ENCODE results near the gene CACNA1I.

GRCh38 chr22:39707351-39707750 lies 136.8 kb downstream of the CACNA1I start:
- TF ChIP-seq FOXP1 (CRISPR knock-in tag; IDR thresholded peaks at IDR 0.05; ENCODE audit: borderline replicate concordance) (no peak), CTCF (IDR thresholded peaks at IDR 0.05) (no peak), STAT6 (CRISPR knock-in tag; conservative IDR thresholded peaks at IDR 0.05; ENCODE audit: low read depth) (no peak), TCF7 (CRISPR knock-in tag; IDR thresholded peaks at IDR 0.05; ENCODE audit: low read depth) (no peak), JAZF1 (CRISPR knock-in tag; IDR thresholded peaks at IDR 0.05) (no peak)
- TF ChIP-seq, protein P1, sequence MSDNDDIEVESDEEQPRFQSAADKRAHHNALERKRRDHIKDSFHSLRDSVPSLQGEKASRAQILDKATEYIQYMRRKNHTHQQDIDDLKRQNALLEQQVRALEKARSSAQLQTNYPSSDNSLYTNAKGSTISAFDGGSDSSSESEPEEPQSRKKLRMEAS (CRISPR knock-in tag; IDR thresholded peaks at IDR 0.05) = no peak
